DMS114 treated with DMSO at 0.1 percent for 48 hours (cell line): ENCODE results near the gene RNF150.
"Not testable (repeated sequence)": the region's sequence is repeated elsewhere in the genome, so short reads cannot be mapped to it uniquely, and the experiment has no call there.

Experiments
- DNase-seq: peaks from one replicate; lab custom pipeline; 2025; ENCODE audit not compliant: unreplicated experiment; lab: John Stamatoyannopoulos, UW

RNF150 gene

GRCh38 chr4:140834839-140835495 is 298.3 kb downstream of the RNF150 start:
- DNase-seq: no peak

DNA sequence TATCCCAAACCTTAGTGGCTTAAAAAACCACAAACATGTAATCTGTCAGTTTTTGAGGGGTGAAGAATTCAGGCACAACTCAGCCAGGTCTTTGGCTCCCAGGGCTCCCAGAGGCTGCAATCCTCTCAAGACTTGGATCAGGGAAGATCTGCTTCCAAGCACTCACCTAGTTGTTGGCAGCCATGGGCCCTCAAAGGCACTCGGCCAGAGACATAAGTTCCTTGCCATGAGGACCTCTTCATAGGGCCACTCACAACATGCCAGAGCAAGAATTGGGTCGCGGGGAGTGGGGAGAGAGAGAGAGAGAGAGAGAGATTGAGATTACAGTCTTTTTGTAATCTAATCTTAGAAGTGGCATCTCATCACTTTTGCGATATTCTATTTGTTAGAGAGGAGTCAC is 300.0 kb downstream of the RNF150 start:
- DNase-seq: no peak

- no peak for DNase-seq
Measured at GRCh38 chr4:140829825-140830224, 303.4 kb downstream of the RNF150 start.

DNA sequence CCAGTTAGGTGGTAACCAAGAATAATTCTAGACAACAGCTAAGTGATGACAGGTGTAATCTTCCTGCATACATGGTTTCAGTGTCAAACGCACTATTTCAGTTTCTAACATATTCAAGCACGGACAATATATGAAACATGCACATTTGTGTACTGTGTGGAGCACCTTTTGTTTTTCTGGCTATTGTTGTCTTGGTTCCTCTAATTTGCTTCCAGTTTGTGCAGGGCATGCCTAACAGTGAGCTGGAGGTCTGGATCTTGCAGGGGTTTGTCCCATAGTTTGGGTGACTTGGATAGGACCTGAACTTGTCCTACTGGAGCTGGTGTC is 306.6 kb downstream of the RNF150 start:
- no peak for DNase-seq

- not testable (repeated sequence) for DNase-seq
Measured at GRCh38 chr4:140820520-140820919, 312.7 kb downstream of the RNF150 start.

DNA sequence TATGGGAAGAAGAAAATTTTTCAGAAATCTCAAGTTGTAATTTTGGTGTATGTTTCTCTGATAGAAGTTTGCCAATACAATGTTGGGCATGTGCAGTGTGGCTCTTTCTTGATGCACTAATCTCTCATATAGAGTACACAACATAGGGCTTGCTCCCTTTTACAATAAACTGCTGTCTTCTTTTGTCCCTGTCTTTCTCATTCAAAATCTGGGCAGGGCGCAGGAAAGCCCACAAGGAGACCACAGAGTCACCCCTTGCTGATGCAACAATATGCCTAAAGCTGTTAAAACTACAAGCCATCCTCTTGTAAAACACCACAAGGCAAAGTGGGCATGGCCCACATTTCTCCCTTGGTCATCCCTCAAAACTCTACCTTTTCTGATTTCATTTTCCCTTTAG is 313.7 kb downstream of the RNF150 start:
- no peak for DNase-seq

- DNase-seq: no peak
Measured at GRCh38 chr4:140818433-140818832, 314.8 kb downstream of the RNF150 start.

DNA sequence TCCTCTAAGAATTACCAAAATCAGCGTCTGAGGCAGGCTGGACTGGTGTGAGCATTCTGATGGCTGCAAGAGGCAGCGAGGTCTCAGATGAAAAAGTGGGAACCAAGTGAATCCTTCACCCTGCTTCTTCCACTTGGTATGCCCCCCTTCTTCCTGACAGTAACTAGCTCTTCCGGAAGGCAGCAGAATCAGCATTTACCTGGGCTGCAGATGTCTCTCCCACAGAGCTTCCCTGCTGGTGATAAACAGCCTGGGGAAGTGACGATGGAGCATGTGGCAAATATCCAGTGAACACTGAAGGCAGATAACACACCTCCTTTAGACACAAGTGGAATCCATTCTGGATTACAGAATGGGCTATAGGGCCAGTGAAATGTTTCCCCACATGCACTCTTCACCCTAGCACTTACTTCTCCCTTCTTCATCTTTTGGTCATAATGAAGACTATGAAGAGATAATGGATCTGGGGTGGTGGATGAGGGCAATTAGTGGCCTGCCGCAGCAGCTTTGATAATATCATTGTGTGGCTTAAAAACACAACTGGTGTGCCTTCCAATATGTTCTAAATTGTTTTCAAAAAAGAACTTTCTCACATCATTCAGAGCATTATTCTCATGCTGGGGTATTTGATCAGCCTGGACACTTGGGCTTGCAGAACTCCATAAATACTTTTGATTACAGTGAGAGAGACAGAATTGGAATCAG is 316.3 kb downstream of the RNF150 start:
- DNase-seq: no peak

- no peak for DNase-seq
Measured at GRCh38 chr4:140813804-140814203, 319.5 kb downstream of the RNF150 start.

DNA sequence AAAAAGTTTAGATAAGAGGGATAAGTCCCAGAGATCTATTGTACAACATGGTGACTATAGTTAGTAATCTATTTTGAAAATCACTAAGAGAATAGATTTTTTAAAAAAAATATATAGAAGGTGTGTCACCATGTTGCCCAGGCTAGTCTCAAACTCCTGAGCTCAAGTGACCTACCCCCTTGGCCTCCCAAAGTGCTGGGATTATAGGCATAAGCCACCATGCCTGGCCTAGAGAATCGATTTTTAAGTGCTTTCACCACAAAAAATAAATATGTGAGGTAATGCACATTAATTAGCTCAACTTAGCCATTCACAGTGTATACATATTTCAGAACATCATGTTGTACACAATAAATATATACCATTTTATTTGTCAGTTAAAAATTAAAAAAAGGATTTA is 320.4 kb downstream of the RNF150 start:
- no peak for DNase-seq

DNA sequence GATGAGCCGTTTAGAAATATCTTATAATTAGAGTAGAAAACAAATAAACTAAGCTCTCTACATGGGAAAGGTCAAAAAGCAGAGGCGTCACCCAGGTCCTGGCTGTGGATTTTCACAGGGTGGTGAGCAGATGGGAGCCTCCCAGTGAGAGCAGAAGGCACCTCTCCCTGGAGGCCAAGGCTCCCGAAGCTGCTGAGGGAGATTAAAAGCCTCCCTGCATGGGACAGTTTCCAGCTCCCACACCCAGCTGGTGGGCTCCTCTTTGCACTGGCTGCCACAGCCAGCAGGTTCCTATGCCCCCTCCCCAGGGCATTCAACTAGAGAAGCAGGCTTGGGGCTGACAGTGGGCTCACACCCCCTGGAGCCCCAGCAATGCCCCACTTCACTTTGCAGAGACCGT is 321.8 kb downstream of the RNF150 start:
- DNase-seq: no peak

GRCh38 chr4:140810591-140811169 is 322.6 kb downstream of the RNF150 start:
- DNase-seq: not testable (repeated sequence)
